ENCODE data around the gene MACROD2.

Gene MACROD2

DNA sequence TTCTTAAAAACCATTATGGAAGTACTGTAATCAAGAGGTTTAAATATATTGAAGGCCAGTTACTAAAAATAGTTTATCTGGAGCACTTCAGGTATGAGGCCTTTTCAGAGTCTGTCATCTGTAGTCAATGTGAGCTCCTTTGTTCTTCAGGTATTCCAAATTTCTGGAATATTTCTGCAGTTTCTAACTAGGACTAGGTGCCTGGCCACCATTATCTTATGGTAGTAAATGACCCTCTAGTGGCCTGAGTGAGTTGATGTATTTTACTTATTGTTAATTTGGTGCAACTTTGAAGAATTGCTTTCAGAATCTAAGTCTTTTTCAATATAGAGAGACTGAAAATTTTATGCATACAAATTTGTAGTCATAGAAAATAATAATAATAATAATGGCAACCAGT is 437.3 kb downstream of the MACROD2 start:
- TF ChIP-seq, protein P1, sequence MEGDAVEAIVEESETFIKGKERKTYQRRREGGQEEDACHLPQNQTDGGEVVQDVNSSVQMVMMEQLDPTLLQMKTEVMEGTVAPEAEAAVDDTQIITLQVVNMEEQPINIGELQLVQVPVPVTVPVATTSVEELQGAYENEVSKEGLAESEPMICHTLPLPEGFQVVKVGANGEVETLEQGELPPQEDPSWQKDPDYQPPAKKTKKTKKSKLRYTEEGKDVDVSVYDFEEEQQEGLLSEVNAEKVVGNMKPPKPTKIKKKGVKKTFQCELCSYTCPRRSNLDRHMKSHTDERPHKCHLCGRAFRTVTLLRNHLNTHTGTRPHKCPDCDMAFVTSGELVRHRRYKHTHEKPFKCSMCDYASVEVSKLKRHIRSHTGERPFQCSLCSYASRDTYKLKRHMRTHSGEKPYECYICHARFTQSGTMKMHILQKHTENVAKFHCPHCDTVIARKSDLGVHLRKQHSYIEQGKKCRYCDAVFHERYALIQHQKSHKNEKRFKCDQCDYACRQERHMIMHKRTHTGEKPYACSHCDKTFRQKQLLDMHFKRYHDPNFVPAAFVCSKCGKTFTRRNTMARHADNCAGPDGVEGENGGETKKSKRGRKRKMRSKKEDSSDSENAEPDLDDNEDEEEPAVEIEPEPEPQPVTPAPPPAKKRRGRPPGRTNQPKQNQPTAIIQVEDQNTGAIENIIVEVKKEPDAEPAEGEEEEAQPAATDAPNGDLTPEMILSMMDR (conservative IDR thresholded peaks at IDR 0.05; ENCODE audit: low read depth) = no peak
- no peak overlapping the region for H3K27ac ChIP-seq
- POLR2A ChIA-PET (ENCODE audit: low non-redundant PET) = no interaction called here
- CTCF ChIA-PET = no interaction called here
- DNase-seq (ENCODE audit: low spot score) = no peak

DNA sequence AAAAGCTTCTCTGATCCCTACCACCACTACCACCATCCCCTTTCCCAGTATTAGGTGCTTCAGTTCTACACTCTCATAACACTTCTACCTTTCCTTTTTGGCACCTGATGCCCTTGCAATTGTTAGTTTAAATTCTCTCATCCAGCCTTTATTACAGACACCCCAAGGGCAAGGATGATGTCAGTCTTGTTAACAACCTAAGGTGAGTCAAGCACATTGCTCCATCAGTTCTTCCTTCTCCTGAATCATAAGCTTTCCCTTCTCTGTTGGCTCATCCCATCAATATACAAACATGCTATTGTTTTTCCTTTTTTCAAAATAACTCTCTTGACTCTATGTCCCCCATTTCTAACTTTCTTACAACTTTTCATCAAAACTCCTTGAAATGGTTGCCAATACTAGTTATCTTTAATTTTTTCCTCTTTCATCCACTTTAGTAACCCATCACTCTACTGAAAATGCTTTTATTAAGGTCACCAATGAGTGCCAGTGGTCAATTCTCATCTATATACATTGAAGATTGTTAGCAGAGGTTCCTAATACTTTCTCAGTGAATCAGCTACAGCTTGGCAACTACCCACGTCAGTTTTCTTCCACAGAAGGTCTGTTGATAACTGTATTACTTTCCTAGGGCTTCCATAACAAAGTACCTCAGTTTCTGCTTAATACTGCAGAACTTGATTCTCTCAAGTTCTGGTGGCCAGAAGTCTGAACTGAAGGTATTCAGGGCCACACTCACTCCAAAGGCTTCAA is 439.2 kb downstream of the MACROD2 start:
- CTCF ChIA-PET = no interaction called here
- DNase-seq (ENCODE audit: low spot score) = peak; percentile 83
- POLR2A ChIA-PET (ENCODE audit: low non-redundant PET) = no interaction called here
- TF ChIP-seq, protein P1 (conservative IDR thresholded peaks at IDR 0.05; ENCODE audit: low read depth) = no peak
- H3K27ac ChIP-seq = no peak overlapping the region

DNA sequence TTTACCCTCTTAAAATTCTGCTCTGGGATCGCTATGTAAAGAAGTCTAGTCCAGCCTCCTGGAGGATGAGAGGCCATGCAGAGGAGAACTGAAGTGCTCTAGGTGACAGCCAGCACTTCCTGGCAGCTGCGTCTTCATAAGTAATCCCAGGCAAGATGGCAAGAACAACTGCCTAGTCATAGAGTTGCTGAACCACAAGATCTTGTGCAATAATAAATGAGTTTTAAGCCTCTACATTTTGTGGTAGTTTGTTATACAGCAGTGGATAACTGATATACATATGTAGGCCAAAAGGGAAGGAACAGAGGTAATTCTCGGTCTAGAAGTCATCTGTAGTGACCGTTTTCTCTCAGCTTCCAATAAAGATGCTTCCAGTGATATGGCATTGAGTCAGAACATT is 445.9 kb downstream of the MACROD2 start:
- CTCF ChIA-PET = no interaction called here
- no peak overlapping the region for H3K27ac ChIP-seq
- no peak for DNase-seq (ENCODE audit: low spot score)
- TF ChIP-seq, protein P1 (conservative IDR thresholded peaks at IDR 0.05; ENCODE audit: low read depth) = no peak
- POLR2A ChIA-PET (ENCODE audit: low non-redundant PET) = no interaction called here

DNA sequence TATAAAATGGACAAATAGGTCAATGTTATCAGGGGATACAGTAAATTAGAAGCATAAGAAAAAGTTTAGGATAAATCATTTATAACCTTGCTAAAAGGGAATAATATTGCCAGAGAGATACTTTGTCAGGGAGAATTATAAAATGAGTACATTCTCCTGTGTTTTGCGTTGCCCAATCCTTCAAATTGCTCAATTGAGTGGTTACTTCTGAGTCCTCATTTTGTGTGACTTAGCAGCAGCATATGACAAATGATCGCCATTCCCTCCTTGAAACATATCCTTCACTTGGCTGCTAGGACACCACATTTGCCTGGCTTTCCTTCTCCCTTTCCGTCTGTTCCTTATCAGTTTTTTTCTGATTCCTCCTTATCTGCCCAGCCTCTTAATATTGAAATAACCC is 448.8 kb downstream of the MACROD2 start:
- CTCF ChIA-PET = no interaction called here

DNA sequence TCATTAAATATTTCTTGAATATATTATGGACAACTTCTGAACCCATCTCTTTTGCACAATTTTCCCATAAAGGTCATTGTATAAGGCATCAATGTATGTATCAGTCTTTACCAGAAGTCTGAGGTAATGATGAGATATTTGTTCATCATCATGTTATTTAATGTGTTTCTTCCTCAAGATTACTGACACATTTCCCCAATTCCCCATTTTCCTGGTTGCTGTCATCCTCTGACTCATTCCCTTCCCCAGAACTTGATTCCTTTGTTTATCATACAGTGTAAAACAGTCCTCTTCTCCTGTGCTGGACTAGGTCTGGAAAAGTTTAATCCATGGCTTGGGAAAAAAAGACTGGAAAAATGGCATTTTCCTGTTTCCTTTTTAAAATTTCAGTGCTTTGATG is 450.0 kb downstream of the MACROD2 start:
- ChIA-PET CTCF (no interaction called here), POLR2A (ENCODE audit: low non-redundant PET) (no interaction called here)

More for the DNA sequence above, 448.8 kb downstream of the MACROD2 start:
- no peak for DNase-seq (ENCODE audit: low spot score)
- no peak overlapping the region for H3K27ac ChIP-seq
- TF ChIP-seq, protein P1 (conservative IDR thresholded peaks at IDR 0.05; ENCODE audit: low read depth) = no peak
- POLR2A ChIA-PET (ENCODE audit: low non-redundant PET) = no interaction called here

DNA sequence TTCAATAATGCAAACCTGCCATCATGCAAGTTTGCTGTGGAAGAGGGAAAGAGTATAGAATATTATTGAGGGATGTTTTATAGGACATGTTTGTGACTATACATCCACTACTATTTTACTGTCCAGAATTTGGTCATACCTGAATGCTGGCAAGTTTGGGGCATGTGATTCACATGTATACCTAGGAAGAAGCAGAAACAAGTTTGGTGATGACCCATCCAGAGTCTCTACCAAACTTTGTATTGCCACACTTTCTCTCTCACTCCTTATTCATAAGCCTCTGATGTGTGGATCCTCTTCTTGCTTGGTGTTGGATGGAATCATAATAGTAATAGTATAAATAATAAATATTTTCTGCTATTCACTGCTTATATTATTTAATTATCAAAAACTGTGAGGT is 450.6 kb downstream of the MACROD2 start:
- ChIA-PET POLR2A (ENCODE audit: low non-redundant PET) (no interaction called here), CTCF (no interaction called here)
- no peak for DNase-seq (ENCODE audit: low spot score)
- TF ChIP-seq, protein P1 (conservative IDR thresholded peaks at IDR 0.05; ENCODE audit: low read depth) = no peak
- no peak overlapping the region for H3K27ac ChIP-seq

More for the DNA sequence above, 450.0 kb downstream of the MACROD2 start:
- TF ChIP-seq, protein P1 (conservative IDR thresholded peaks at IDR 0.05; ENCODE audit: low read depth) = no peak
- DNase-seq (ENCODE audit: low spot score) = peak; percentile 80
- H3K27ac ChIP-seq = no peak overlapping the region
